ENCODE measurements around the gene TEAD4. TPM values are rescaled to one million over a fixed set of nuclear protein-coding genes. Genes with fewer than 3 reads are reported as not detected.

TEAD4 gene
- total and polyA plus RNA-seq, 2 donors from 2014 or later, result 19.8 to 40.9 TPM

DNA sequence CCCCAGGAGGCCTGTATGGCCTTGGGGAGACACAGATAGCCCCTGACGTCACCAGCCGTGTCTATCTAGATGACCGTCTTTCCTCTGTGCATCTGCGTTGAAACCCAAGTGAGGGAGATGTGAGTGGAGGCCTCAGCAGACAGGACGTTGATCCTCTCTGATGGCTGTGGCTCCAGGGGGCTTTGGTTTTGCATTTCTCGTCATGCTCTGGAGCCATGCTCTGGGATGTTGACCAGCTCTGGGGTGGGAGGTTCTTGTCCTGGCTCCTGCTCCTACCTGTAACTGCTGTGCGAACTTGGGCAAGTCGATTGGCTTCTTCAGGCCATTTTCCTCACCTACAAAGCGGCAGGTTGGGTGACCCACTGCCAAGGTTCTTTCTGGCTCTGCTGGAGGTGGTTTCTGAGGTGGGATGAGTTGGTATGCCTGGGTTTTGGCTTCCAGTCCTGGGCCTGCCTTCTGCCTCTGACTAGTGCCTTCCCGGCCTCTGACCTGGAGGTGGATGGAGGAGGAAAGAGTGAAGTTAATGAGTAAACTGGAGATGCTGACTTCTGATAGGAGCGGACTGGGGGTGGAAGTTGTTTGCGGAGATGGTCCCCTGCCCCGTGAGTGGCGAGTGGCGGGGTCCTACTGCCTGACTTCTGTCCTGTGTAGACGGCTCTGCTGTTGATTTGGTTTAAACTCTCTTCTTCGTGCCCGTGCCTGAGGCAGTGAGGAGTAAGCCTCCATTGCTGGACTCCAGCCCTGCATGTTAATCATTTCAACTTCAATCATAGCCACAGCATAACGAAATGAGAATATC, 126.3 kb downstream of the TEAD4 start:
- H3K9me3 ChIP-seq (ENCODE audit: control insufficient read depth in 2 of 3, insufficient read depth in 1 of 3, low read length in 3 of 3), result no peaks in the 10 kb centered on the region
- peak overlapping the region in 2 of 3 donors; percentile 8 to 30 for H3K4me3 ChIP-seq (ENCODE audit: low read length in 3 of 3)
- TF ChIP-seq, protein P1, sequence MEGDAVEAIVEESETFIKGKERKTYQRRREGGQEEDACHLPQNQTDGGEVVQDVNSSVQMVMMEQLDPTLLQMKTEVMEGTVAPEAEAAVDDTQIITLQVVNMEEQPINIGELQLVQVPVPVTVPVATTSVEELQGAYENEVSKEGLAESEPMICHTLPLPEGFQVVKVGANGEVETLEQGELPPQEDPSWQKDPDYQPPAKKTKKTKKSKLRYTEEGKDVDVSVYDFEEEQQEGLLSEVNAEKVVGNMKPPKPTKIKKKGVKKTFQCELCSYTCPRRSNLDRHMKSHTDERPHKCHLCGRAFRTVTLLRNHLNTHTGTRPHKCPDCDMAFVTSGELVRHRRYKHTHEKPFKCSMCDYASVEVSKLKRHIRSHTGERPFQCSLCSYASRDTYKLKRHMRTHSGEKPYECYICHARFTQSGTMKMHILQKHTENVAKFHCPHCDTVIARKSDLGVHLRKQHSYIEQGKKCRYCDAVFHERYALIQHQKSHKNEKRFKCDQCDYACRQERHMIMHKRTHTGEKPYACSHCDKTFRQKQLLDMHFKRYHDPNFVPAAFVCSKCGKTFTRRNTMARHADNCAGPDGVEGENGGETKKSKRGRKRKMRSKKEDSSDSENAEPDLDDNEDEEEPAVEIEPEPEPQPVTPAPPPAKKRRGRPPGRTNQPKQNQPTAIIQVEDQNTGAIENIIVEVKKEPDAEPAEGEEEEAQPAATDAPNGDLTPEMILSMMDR (IDR thresholded peaks at IDR 0.05; ENCODE audit: borderline replicate concordance, extremely low read depth, insufficient read depth), result no peak
- no peak for FAIRE-seq
- peak overlapping the region in 1 of 3 donors; percentile 73 for H3K9ac ChIP-seq (ENCODE audit: low read length in 3 of 3)
- H3K36me3 ChIP-seq (ENCODE audit: control insufficient read depth in 2 of 3, insufficient read depth in 3 of 3, low read length in 3 of 3), result peaks cover 0 to 4% (median 0%) of the 10 kb centered on the region in 3 donors
- peak in 4 of 5 donors; percentile 46 to 75 (median 68) for DNase-seq
- no peaks in the 10 kb centered on the region for H3K27me3 ChIP-seq (ENCODE audit: control insufficient read depth, insufficient read depth, low read length)
- peak overlapping the region; percentile 80 to 85 for H3K27ac ChIP-seq (ENCODE audit: low read depth in 2 of 2, low read length in 2 of 2)
- H3K4me1 ChIP-seq (ENCODE audit: control insufficient read depth in 2 of 3, insufficient read depth in 2 of 3, low read depth in 1 of 3, low read length in 3 of 3), result peaks cover 0 to 68% (median 60%) of the 10 kb centered on the region in 3 donors
- intact Hi-C loops (cut with DNase I), result no loop called here

DNA sequence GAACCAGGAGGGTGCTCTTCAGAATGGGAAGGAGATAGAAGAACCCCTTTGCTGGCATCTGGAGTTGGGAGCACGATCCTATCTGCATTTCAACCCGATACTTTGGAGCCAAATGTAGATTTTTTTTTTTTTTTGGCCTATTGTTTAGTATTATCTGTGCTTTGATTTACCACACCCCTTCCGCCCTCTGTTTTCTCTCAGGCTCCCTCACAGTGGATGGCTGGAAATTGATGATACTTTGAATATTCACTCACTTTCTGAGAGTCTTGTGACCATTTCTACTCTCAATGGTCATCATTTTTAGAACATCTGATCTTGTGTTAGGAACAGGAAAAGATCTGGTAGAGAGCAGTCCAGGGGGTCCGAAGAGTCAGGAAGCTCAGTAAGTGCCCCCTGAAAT, 127.0 kb downstream of the TEAD4 start:
- FAIRE-seq (no peak), DNase-seq (no peak)
- peak overlapping the region in 2 of 3 donors; percentile 8 to 27 for H3K4me3 ChIP-seq (ENCODE audit: low read length in 3 of 3)
- intact Hi-C loops (cut with DNase I), result no loop called here
- peaks cover 0 to 6% (median 0%) of the 10 kb centered on the region in 3 donors for H3K36me3 ChIP-seq (ENCODE audit: control insufficient read depth in 2 of 3, insufficient read depth in 3 of 3, low read length in 3 of 3)
- peaks cover 0 to 71% (median 61%) of the 10 kb centered on the region in 3 donors for H3K4me1 ChIP-seq (ENCODE audit: control insufficient read depth in 2 of 3, insufficient read depth in 2 of 3, low read depth in 1 of 3, low read length in 3 of 3)
- TF ChIP-seq, protein P1 (IDR thresholded peaks at IDR 0.05; ENCODE audit: borderline replicate concordance, extremely low read depth, insufficient read depth), result no peak
- H3K27ac ChIP-seq (ENCODE audit: low read depth in 2 of 2, low read length in 2 of 2), result peak overlapping the region; percentile 80 to 85
- peak overlapping the region in 1 of 3 donors; percentile 21 for H3K9ac ChIP-seq (ENCODE audit: low read length in 3 of 3)
- H3K27me3 ChIP-seq (ENCODE audit: control insufficient read depth, insufficient read depth, low read length), result no peaks in the 10 kb centered on the region
- no peaks in the 10 kb centered on the region for H3K9me3 ChIP-seq (ENCODE audit: control insufficient read depth in 2 of 3, insufficient read depth in 1 of 3, low read length in 3 of 3)

DNA sequence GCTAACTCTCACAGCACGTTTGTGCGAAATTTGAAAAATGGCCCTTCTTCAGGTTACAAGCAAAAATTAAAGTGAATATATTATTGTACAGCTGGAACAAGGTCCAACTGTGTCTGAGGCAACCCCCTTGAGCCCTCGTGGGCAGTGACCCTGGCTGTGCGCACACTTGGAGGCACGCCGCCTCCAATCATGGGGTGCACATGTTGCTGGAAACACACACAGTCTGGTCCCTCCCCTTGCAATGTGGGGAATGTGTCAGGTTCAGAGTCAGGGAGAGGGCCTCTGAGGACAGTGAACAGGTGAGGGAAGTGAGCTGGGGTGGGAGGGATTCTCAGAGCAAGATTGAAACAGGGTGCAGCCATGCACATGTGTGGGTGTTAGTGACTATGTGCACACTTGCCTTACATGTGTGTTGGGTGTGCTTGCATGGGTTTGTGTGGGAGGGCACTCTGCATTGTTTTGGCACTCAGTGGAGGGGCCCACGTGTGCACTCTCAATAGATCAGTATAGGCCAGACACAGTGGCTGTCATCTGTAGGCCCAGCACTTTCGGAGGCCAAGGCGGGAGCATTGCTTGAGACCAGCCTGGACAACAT, 127.6 kb downstream of the TEAD4 start:
- intact Hi-C loops (cut with DNase I), result no loop called here
- Histone ChIP-seq H3K9ac (ENCODE audit: low read length in 3 of 3) (peak overlapping the region in 1 of 3 donors; percentile 21), H3K9me3 (ENCODE audit: control insufficient read depth in 2 of 3, insufficient read depth in 1 of 3, low read length in 3 of 3) (no peaks in the 10 kb centered on the region), H3K4me1 (ENCODE audit: control insufficient read depth in 2 of 3, insufficient read depth in 2 of 3, low read depth in 1 of 3, low read length in 3 of 3) (peaks cover 2 to 70% (median 65%) of the 10 kb centered on the region in 3 donors), H3K36me3 (ENCODE audit: control insufficient read depth in 2 of 3, insufficient read depth in 3 of 3, low read length in 3 of 3) (peaks cover 0 to 6% (median 0%) of the 10 kb centered on the region in 3 donors), H3K27me3 (ENCODE audit: control insufficient read depth, insufficient read depth, low read length) (no peaks in the 10 kb centered on the region), H3K4me3 (ENCODE audit: low read length in 3 of 3) (peak overlapping the region in 1 of 3 donors; percentile 27), H3K27ac (ENCODE audit: low read depth in 2 of 2, low read length in 2 of 2) (peak overlapping the region; percentile 80 to 85)
- DNase-seq (peak in 1 of 5 donors; percentile 54), FAIRE-seq (no peak)
- TF ChIP-seq, protein P1 (IDR thresholded peaks at IDR 0.05; ENCODE audit: borderline replicate concordance, extremely low read depth, insufficient read depth), result no peak
